Ishikawa (cell line): ENCODE measurements around the gene PPM1N.

Experiments
- CEBPB ChIP-seq: IDR thresholded peaks from 2 replicates; pipeline ENCODE4 v1.6.1; 2012
- CREB1 ChIP-seq: IDR thresholded peaks from 2 replicates; pipeline ENCODE4 v1.6.1; 2012; ENCODE audit warnings: low read depth
- EGR1 ChIP-seq: IDR thresholded peaks from 2 replicates; pipeline ENCODE4 v1.6.1; 2012
- EP300 ChIP-seq: IDR thresholded peaks from 2 replicates; pipeline ENCODE4 v1.6.1; 2012; ENCODE audit warnings: borderline replicate concordance
- MAX ChIP-seq: IDR thresholded peaks from 2 replicates; pipeline ENCODE4 v1.6.1; 2012
- NFIC ChIP-seq: IDR thresholded peaks from 2 replicates; pipeline ENCODE4 v1.6.1; 2012
- RAD21 ChIP-seq: IDR thresholded peaks from 2 replicates; pipeline ENCODE4 v1.6.1; 2012; ENCODE audit warnings: low read depth
- REST ChIP-seq: IDR thresholded peaks from 2 replicates; pipeline ENCODE4 v1.6.1; 2012; ENCODE audit warnings: low read depth, mild to moderate bottlenecking
- TCF12 ChIP-seq: IDR thresholded peaks from 2 replicates; pipeline ENCODE4 v1.6.1; 2012; ENCODE audit warnings: low read depth
- TEAD4 ChIP-seq: IDR thresholded peaks from 2 replicates; pipeline ENCODE4 v1.6.1; 2012
- YY1 ChIP-seq: IDR thresholded peaks from 2 replicates; pipeline ENCODE4 v1.6.1; 2012; ENCODE audit warnings: low read depth

GRCh38 chr19:45495178-45495577 is 3.1 kb upstream of the PPM1N start:
- TF ChIP-seq YY1, result no peak
- no peak for TF ChIP-seq TCF12
- no peak for TF ChIP-seq NFIC
- no peak for TF ChIP-seq CEBPB
- TF ChIP-seq MAX, result no peak
- TF ChIP-seq TEAD4, result no peak
- TF ChIP-seq REST, result no peak
- no peak for TF ChIP-seq EP300
- TF ChIP-seq EGR1, result no peak
- no peak for TF ChIP-seq CREB1
- no peak for TF ChIP-seq RAD21
